DMS53 treated with DMSO at 0.1 percent for 48 hours (cell line): Measurements from ENCODE around the gene SPON2.
A peak's percentile ranks its signal among the peaks of the same experiment; 100 is the strongest.

ENCODE experiments used
- DNase-seq: peaks from one replicate; lab custom pipeline; 2025; ENCODE audit not compliant: unreplicated experiment; lab: John Stamatoyannopoulos, UW

SPON2 gene

DNA sequence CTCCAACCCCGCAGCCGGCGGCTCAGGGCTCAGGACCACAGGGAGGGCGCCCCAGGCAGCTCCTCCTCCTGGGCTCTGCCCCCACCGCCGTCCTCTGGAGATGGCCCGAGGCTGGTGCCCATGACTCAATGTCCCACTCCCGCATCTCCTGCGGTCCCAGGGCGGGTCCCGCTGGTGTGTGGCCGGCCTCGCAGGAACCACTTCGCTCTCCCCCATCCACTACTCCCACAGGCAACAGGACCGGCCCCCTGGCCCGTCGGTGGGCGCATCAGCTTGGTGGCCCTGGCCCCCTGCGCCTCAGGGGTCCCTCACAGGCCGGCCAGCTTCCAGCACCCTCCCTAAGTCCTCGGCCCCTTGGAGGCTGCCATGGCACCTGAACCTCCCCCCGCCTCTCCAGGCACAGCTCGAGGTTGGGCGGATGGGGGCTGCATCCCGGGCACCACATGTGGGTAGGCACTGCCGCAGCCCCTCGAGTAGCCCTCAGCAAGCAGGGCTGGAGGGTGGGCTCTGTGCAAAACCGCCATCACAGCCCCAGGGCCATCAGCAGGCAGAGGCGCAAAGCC is 22.8 kb upstream of the SPON2 start:
- DNase-seq: no peak

DNA sequence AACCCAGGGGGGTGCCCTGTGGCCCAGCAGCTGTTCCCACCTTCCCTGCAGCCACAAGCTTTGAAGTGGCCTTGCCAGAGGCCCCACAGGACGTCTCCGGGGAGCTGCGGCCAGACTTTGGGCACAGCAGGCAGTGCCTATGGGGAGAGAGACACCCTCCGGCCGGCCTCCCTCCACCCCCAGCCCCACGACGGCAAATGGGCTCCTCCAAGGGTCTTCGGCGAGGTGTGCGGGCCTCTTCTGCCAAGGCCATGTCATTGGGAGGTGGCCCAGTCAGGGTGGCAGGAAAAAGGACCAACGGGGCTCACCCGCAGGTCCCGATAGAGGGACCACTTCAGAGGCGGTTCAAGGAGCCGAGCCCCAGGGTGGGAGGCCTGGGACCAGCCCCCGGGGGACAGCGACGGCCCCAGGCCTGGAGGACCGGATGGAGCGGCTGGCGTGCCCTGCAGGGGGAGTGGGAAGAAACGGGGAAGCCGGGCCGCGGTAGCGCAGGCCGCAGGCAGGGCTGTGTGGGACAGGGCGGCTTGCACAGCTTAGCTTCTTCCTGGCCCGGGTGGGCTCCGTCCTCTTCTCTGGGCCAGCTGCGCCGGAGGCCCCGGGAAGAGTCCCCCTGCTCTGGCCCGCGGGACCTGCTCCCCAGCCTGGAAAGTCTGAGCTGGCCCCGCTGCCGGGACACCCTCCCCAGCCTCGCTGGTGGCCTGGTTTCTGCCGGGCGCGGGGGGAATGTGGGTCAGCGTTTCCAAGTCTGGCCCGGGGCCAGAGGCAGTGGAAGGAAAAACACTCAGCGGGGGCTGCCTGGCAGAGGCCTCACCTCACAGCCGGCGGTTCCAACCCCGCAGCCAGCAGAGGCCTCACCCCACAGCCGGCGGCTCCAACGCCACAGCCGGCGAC is 21.9 kb upstream of the SPON2 start:
- DNase-seq: peak; percentile 27

DNA sequence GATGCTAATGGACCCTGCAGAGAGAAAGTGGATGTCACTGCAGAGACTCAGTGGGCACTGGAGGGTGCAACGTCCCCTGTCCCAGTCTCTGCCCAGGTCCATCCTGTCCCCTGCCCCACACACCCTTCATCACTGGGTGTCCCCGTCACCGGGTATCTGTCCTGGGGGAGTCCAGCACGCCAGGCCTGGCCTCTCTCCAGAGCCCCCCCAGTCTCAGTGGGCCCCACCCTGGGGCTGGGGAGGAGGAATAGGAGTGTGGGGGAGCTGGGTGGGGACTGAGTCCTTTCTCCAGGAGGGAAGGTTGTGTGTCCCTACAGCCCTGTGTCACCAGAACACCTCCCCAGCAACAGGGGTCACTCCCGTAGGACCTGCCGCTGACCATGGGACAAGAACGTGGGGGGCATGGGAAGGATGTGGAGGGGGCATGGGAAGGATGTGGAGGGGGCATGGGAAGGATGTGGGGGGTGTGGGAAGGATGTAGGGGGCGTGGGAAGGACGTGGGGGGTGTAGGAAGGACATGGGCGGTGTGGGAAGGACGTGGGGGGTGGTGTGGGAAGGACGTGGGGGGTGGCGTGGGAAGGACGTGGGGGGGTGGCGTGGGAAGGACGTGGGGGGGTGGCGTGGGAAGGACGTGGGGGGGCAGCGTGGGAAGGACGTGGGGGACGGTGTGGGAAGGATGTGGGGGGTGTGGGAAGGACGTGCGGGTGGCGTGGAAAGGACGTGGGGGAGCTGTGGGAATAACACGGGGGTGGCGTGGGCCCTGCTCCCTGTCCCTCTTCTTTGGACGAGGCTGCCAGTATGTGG is 21.0 kb upstream of the SPON2 start:
- DNase-seq: no peak

DNA sequence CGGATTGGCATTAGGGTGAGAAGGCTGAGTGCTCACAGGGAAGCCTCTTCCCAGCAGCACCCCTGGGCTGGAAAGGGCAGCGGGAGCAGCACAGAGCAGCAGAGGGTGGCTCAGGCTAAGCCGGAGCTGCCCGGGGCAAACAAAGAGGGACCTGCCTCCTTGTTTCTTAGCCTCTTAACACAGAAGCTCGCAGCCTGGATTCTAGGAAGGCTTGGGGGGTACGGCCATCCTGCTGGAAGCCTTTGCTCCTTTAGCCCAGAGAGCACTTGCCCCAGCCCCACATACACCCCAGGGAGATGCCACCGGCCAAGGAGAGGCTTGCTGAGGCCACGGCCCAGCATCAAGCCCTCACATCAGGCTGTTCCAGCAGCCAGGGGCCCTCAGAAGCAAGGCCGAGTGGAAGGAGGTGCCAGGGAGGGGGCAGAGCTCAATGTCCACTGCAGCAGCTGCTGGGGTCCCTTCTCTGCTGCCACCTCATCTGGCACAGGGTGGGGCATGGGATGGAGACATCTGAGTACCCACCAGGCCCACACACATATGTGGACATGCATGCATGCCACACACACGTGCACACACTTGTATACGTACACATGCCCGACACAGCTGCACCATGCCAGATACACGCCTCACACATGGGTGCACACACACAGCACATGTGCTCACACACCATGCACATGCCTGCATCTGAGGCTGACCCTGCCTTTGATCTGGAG is 20.3 kb upstream of the SPON2 start:
- DNase-seq: no peak

DNA sequence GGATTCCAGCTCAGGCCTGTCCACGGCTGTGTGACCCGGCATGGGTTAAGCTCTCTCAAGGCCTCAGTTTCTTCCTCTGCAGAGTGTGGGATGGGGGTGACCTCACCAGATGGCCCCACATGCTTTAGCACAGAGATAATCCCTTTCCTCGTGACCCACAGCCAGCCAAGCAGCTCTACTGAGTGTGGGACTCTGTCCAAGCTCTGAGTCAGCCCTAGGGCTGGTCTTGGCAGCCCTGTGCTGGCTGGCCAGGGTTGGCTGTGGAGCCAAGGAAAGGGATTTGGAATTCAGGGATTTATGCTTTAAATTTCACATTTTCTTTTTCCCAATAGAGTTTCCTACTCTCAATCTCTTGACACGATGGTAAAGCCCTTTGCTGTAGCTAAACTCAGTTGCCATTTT is 19.7 kb upstream of the SPON2 start:
- DNase-seq: no peak

DNA sequence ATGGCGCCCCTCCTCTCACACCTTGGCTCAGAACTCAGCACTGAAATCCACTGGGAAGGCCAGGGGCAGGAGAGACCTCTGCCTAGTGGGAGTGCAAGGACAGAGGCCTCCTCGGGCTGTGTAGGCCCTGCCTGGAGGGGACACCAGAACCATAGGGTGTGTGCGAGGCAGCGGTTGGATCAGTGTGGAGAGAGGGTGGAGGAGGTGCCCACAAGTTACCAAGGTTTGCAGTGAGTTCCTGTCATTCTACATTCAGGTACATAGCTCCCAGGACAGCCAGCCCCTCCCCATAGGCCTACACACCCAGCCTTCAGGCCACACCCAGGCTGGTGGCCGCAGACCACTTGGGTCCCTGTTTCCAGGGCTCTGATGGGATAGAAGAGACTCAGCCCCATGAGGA is 19.2 kb upstream of the SPON2 start:
- no peak for DNase-seq

DNA sequence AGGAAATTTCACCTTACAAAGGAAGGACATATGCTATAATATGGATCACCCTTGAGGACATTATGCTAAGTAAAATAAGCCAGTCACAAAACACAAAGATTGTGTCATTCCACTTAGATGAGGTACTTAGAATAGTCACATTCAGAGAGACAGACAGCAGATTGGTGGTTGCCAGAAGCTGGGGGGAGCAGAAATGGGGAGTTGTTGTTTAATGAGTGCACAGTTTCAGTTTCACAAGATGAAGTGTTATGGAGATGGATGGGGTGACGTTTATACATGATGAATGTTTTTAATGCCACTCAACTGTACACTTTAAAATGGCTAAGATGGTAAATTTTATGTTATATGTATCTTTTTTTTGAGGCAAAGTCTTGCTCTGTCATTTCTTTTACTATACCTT is 14.8 kb upstream of the SPON2 start:
- DNase-seq: no peak

DNA sequence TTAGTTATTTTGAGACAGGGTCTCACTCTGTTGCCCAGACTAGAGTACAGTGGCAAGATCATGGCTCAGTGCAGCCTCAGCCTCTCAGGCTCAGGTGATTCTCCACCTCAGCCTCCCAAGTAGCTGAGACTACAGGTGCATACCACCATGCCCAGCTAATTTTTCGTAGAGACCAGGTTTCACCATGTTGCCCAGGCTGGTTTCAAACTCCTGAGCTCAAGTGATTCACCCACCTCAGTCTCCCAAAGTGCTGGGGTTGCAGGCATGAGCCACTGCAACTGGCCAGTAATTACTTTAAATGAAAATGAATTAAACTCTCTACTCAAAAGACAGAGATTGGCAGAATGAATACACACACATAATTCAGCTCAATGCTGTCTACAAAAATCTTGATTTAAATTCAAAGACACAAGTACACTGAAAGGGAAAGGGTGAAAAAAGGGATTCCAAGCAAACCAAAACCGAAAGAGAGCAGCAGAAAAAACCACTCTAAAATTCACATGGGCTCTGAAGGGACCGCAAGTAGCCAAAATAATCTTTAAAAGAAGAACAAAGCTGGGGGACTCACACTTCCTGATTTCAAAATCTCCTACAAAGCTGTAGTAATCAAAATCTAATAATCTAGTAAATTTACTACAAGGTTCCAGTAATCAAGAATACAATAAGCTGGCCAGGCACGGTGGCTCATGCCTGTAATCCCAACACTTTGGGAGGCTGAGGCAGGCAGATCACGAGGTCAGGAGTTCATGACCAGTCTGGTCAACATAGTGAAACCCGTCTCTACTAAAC is 11.8 kb upstream of the SPON2 start:
- DNase-seq: no peak

DNA sequence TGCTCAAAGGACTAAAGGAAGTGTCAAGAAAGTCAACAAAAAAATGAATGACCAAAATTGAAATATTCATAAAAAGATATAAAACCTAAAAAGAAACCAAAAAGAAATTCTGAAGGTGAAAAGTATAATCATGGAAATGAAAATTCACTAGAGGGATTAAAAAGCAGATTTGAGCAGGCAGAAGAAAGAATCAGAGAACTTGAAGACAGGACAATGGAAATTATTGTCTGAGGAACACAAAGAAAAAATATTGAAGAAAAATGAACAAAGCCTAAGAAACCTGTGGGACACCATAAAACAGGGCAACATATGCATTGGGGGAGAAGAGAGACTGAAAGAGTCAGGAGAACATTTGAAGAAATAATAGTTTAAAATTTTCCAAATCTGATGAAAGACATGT is 9.9 kb upstream of the SPON2 start:
- DNase-seq: no peak

DNA sequence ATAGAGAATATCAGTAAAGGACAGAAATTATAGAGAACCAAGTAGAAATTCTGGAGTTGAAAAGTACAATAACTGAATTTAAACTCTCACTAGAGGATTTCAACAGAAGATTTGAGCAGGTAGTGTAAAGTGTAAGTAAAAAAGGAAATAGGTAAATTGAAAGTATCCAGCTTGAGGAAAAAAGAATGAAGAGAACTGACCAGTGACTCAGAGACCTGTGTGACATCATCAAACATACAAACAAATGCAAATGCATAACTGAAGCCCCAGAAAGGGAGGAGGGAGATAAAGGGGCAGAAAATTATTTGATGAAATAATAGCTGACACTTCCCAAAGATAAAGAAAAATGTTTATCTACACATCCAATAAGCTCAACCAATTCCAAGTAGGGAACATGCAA is 8.3 kb upstream of the SPON2 start:
- no peak for DNase-seq

DNA sequence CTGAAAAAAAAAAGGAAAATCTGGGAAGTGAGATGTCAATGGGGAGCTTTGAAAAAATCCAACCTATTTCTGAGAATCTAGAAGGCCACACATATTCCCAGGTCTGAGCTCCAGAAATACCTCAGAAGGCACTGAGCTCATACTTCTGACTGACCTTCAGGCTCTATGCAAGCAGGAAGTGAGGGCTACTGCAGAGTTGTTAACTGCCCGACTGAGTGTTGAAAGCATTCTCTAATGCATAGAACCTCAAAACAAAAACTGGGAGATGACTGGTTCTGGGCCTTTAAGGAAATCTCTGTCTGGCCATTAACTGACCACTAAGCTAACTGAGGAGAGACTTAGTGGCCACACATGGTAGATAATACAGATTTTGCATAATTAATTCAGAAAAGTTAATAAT is 7.6 kb upstream of the SPON2 start:
- no peak for DNase-seq

DNA sequence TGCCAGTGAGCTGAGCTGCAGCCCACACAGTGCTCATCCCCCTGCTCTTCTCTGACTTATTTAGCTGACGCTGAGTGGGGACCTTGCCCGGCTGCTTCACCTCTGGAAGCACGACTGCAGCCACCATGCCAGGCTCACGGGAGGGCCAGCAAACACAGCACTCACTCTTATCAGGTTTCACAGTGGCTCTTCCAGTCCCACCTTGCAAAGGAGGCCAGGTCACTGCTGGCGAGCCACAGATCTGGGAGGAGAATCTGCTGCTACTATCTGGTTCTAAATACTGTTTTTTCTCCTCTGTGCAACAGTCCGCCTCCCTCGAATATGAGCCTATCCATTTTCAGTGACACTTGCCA is 6.7 kb upstream of the SPON2 start:
- no peak for DNase-seq

DNA sequence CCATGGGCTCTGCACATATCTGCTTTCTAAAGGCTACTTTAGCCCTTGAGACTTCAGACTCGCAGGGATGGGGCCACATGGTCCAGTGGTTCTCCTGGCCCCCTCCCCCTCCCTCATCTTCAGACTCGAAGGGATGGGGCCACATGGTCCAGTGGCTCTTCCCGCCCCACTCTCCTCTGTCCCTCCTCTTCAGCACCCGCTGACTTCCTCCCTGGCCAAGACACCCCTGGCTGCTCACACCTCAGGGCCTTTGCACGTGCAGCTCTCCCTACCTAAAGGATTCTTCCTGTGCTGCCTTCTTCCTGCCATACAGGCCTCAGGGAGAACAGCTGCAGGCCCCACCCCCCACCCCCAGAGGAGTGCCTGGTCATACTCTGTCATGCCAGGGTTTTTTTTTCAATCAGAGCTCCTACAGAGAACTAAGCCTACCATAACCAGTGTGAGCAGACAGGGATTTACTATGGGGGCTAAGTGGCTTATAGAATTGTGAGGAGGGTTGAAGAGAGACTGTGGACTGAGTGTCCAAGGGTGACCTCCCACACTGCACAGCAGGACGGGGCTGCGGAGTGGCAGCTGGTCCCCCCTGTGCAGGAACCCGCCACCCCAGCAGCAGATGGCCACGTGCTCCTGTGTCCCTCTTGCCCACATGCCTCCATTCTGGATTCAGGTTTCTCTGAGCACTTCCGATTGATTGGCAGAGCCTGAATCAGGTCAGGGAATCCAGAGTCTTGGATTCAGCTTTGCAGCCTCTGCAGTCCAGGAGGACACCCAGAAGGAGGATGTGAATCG is 6.1 kb upstream of the SPON2 start:
- no peak for DNase-seq

DNA sequence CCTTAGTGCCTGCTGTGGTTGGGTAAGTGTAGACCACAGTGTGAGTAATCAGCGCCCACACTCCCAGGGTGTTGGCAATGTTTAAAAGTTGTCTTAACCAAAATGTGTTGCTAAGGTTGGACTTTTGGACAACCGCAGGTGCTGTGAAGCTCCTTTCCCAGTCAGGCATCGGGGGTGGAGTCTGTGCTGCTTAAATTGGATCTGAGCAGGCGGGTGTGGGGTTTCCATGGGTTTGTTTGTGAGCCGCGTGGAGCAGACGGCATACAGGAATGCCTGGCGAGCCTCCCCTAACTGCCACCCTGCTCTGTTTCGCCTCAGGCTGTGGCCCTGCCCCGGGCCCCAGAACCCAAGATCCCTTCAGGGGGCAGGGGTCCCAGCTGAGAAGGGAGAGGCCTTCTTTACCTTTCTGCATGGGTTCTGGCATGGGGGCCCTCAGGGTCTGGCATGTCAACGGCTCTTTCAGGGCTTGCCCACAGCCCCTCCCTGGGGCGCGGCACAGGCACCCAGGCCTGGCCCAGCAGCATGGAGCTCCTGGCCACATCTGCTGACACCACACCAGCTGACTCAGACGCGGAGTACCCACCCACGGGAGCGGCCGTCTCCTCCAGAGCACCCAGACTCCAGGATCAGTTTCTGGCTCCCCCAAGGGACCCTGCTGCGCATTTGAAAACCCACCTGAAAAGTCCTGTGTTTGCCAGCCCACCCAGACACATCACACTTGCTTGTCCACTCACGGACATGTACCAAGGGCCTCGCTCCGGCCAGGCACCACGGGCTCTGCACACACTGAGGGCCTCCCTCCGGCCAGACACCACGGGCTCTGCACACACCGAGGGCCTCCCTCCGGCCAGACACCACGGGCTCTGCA is 5.1 kb upstream of the SPON2 start:
- no peak for DNase-seq

DNA sequence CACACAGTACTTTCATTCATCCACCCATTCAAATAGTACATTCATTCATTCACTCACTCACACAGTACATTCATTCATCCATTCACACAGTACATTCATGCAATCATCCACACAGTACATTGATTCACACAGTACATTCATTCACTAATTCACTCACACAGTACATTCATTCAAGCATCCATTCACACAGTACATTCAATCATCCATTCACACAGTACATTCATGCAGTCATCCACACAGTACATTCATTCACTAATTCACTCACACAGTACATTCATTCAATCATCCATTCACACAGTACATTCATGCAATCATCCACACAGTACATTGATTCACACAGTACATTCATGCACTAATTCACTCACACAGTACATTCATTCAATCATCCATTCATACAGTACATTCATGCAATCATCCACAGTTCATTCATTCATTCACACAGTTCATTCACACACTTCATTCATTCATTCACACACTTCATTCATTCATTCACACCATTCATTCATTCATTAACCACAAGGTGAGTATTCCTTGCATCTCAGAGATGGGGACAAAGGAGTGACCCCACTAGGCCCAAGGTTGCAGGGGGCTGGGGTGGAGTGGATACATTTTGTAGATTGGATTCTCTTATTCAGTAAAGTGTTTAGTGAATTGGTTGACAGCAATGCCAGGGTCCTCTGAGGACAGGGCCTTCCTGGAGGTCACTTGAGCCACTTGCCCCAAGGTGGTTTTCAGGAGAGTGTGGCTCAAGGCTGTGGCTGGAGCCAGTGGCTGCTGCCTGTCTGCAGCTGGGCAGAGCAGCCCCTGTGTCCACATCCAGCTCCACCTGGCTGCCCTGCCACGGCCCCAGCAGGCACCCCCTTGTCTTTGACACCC is 4.3 kb upstream of the SPON2 start:
- no peak for DNase-seq

DNA sequence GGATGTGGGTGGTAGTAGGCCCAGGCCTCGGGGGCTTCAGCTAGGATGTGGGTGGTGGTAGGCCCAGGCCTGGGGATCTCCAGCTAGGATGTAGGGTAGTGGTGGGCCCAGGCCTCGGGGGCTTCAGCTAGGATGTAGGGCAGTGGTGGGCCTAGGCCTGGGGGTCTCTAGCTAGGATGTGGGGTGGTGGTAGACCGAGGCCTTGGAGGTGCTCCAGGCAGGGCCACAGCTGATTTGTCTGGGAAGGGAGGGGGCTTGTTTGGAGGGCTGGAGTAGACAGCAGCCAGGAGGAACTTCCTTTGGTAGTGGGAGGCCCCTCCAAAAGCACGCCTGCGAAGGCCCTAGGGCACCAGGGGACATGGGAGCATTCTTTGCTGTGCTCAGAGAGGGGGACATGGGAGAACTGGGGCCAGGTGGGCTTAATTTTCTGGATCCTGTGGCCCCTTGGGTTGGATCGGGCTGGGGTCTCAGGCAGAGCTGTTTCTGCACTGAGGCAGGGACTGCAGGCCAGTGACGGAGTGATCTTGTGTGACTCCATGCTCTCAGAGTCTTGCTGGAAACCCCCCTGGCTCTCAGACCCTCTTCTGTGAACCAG is 3.3 kb upstream of the SPON2 start:
- no peak for DNase-seq

DNA sequence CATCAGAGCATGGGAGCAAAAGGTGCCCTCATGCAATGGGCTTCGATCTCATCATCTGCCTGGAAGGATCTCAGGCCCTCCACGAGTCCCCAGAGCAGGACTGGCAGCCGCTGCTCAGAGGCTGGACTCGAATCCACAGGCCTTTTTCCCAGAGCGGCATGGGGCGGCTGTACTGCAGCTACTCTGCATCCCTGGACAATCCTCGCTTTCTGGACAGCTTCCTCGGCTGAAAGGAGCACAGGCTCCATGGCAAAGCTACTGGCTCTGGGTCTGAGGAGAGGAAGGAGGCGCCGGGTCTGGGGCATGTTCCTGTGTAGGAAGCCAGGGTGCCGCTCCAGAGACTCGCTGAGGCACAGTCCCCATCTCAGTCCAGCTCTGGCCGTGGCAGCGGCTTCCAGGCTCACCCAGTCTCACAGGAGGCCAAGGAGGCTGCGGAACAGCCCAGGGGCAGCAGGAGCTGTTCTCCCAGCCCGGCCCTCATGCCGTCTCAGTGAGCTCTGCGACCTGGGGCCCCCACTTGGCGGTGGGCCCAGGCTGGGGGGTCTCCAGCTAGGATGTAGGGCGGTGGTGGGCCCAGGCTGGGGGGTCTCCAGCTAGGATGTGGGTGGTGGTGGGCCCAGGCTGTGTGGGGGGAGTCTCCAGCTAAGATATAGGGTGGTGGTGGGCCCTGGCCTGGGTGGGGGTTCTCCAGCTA is 2.7 kb upstream of the SPON2 start:
- no peak for DNase-seq
